ENCODE data around the gene PPARA. TPM values are rescaled to one million over a fixed set of nuclear protein-coding genes. Genes with fewer than 3 reads are reported as not detected.

The PPARA gene
- total and polyA plus RNA-seq, 2 experiments from 2014 or later = 4.7 to 12.6 TPM

DNA sequence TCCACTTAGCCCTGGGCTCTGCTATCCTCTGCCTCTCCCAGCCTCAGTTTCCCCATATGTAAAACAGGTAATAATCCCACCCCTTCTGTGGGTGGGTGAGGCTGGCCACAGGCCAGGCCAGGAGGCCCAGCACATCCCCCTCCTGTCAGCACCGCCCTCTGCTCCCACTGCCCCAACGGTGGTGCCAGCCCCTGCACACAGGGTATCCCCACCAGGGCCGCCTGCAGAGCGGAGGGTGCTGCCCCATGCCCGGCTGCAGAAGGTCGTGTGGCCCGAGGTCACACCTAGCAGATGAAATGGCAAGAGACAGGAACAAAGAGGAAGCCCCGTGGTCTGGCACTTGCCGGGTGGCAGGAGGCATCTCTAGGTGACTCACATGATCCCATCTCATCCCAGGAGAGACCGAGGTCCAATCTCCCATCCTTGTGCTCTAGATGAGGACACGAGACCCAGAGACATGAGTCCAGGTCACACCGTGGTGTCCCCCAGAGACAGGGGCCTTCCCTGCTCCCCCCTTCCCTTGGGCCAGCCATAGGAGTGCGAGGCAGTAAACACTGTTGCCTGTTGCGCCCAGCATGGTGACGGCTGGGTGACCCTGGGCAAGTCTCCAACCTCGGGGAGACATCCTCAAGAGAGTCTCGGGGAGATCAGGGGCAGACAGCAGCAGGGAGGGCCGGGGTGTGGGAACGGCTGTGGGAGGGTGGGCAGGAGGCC is 27.2 kb upstream of the PPARA start (continued):
- TF ChIP-seq, protein P1, sequence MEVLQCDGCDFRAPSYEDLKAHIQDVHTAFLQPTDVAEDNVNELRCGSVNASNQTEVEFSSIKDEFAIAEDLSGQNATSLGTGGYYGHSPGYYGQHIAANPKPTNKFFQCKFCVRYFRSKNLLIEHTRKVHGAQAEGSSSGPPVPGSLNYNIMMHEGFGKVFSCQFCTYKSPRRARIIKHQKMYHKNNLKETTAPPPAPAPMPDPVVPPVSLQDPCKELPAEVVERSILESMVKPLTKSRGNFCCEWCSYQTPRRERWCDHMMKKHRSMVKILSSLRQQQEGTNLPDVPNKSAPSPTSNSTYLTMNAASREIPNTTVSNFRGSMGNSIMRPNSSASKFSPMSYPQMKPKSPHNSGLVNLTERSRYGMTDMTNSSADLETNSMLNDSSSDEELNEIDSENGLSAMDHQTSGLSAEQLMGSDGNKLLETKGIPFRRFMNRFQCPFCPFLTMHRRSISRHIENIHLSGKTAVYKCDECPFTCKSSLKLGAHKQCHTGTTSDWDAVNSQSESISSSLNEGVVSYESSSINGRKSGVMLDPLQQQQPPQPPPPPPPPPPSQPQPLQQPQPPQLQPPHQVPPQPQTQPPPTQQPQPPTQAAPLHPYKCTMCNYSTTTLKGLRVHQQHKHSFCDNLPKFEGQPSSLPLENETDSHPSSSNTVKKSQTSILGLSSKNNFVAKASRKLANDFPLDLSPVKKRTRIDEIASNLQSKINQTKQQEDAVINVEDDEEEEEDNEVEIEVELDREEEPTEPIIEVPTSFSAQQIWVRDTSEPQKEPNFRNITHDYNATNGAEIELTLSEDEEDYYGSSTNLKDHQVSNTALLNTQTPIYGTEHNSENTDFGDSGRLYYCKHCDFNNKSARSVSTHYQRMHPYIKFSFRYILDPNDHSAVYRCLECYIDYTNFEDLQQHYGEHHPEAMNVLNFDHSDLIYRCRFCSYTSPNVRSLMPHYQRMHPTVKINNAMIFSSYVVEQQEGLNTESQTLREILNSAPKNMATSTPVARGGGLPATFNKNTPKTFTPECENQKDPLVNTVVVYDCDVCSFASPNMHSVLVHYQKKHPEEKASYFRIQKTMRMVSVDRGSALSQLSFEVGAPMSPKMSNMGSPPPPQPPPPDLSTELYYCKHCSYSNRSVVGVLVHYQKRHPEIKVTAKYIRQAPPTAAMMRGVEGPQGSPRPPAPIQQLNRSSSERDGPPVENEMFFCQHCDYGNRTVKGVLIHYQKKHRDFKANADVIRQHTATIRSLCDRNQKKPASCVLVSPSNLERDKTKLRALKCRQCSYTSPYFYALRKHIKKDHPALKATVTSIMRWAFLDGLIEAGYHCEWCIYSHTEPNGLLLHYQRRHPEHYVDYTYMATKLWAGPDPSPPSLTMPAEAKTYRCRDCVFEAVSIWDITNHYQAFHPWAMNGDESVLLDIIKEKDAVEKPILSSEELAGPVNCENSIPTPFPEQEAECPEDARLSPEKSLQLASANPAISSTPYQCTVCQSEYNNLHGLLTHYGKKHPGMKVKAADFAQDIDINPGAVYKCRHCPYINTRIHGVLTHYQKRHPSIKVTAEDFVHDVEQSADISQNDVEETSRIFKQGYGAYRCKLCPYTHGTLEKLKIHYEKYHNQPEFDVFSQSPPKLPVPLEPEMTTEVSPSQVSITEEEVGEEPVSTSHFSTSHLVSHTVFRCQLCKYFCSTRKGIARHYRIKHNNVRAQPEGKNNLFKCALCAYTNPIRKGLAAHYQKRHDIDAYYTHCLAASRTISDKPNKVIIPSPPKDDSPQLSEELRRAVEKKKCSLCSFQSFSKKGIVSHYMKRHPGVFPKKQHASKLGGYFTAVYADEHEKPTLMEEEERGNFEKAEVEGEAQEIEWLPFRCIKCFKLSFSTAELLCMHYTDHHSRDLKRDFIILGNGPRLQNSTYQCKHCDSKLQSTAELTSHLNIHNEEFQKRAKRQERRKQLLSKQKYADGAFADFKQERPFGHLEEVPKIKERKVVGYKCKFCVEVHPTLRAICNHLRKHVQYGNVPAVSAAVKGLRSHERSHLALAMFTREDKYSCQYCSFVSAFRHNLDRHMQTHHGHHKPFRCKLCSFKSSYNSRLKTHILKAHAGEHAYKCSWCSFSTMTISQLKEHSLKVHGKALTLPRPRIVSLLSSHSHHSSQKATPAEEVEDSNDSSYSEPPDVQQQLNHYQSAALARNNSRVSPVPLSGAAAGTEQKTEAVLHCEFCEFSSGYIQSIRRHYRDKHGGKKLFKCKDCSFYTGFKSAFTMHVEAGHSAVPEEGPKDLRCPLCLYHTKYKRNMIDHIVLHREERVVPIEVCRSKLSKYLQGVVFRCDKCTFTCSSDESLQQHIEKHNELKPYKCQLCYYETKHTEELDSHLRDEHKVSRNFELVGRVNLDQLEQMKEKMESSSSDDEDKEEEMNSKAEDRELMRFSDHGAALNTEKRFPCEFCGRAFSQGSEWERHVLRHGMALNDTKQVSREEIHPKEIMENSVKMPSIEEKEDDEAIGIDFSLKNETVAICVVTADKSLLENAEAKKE (CRISPR knock-in tag; IDR thresholded peaks at IDR 0.05) = no peak
- no peak for TF ChIP-seq ZNF331 (CRISPR knock-in tag; IDR thresholded peaks at IDR 0.05; ENCODE audit: low read depth)

DNA sequence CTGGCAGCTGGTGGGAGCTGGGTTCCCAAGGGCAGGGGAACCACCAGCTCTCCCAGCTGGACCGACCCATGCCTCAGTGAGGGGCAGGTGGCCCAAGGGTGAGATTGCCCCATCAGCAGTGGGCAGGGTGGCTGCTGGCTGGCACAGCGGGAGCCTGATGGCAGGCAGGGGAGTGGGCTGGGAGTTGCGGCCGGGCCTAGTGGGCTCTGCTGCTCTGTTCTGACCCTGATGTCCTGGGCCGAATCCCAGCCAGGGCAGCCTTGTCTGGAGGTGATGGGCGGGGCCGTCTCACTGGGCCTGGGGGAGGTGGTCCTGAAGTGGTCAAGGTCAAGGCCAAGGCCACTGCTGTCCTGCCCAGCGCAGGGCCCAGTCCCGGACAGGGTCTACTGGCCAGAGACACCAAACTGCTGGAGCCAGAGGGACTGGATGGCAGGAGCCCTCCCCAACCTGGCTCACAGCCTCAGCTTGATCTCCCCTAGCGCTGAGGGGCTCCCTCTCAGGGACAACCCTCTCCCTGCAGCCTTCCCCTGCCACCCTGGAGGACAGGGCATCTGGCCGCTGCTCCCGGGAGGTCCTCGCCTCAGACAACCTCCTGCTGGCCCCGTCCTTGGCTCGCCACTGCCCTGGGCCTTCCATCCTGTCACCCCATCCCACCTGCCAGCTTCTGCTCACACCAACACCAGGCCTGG is 26.5 kb upstream of the PPARA start:
- H3K36me3 ChIP-seq (ENCODE audit: insufficient read depth) = no peaks in the 10 kb centered on the region
- no peaks in the 10 kb centered on the region for H3F3A ChIP-seq (replicated peaks; ENCODE audit: low read depth)
- H3K9me3 Mint-ChIP-seq = no peaks in the 10 kb centered on the region
- no peaks in the 10 kb centered on the region for H4K20me1 ChIP-seq (replicated peaks; ENCODE audit: insufficient read depth)
- no peak overlapping the region for H3K4me2 ChIP-seq
- DNase-seq (ENCODE audit: low spot score) = no peak
- ATAC-seq = no peak
- no peak overlapping the region for H2AFZ ChIP-seq
- no peaks in the 10 kb centered on the region for H3K27me3 ChIP-seq (ENCODE audit: insufficient read depth)
- H3K4me1 Mint-ChIP-seq = no peaks in the 10 kb centered on the region
- H3K36me3 Mint-ChIP-seq (ENCODE audit: low read depth) = no peaks in the 10 kb centered on the region
- no peak overlapping the region for H3K4me3 ChIP-seq
- H3K79me2 ChIP-seq (replicated peaks; ENCODE audit: insufficient read depth) = no peaks in the 10 kb centered on the region
- no peak overlapping the region for H3K27ac Mint-ChIP-seq
- no peaks in the 10 kb centered on the region for H3K4me1 ChIP-seq (ENCODE audit: insufficient read depth)
- H3K27me3 Mint-ChIP-seq (ENCODE audit: insufficient read depth, low read depth, poor library complexity) = peaks cover 6% of the 10 kb centered on the region
- no peaks in the 10 kb centered on the region for H3K9me2 ChIP-seq (ENCODE audit: insufficient read depth)
- no peak overlapping the region for H3K4me3 Mint-ChIP-seq
- H3K27ac ChIP-seq (ENCODE audit: low read depth) = no peak overlapping the region
- TF ChIP-seq CREB1 (CRISPR knock-in tag; IDR thresholded peaks at IDR 0.05; ENCODE audit: low read depth) (no peak), JUNB (IDR thresholded peaks at IDR 0.05; ENCODE audit: unreplicated experiment) (no peak), NANOG (IDR thresholded peaks at IDR 0.05; ENCODE audit: borderline replicate concordance) (no peak)
- TF ChIP-seq, protein P1 (CRISPR knock-in tag; IDR thresholded peaks at IDR 0.05) = no peak
- TF ChIP-seq, protein P2, sequence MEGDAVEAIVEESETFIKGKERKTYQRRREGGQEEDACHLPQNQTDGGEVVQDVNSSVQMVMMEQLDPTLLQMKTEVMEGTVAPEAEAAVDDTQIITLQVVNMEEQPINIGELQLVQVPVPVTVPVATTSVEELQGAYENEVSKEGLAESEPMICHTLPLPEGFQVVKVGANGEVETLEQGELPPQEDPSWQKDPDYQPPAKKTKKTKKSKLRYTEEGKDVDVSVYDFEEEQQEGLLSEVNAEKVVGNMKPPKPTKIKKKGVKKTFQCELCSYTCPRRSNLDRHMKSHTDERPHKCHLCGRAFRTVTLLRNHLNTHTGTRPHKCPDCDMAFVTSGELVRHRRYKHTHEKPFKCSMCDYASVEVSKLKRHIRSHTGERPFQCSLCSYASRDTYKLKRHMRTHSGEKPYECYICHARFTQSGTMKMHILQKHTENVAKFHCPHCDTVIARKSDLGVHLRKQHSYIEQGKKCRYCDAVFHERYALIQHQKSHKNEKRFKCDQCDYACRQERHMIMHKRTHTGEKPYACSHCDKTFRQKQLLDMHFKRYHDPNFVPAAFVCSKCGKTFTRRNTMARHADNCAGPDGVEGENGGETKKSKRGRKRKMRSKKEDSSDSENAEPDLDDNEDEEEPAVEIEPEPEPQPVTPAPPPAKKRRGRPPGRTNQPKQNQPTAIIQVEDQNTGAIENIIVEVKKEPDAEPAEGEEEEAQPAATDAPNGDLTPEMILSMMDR (conservative IDR thresholded peaks at IDR 0.05; ENCODE audit: low read depth in 2 of 2) = no peak

Data from GM23338 (cell line).